NCI-H2171 (cell line): ENCODE measurements around the gene C1QTNF3.
"Not testable (repeated sequence)": the region's sequence is repeated elsewhere in the genome, so short reads cannot be mapped to it uniquely, and the experiment has no call there.

Experiments used
- DNase-seq: peaks from one replicate; lab custom pipeline; 2025; lab: John Stamatoyannopoulos, UW

C1QTNF3 gene

GRCh38 chr5:34051374-34051980, 8.5 kb upstream of the C1QTNF3 start:
- no peak for DNase-seq

DNA sequence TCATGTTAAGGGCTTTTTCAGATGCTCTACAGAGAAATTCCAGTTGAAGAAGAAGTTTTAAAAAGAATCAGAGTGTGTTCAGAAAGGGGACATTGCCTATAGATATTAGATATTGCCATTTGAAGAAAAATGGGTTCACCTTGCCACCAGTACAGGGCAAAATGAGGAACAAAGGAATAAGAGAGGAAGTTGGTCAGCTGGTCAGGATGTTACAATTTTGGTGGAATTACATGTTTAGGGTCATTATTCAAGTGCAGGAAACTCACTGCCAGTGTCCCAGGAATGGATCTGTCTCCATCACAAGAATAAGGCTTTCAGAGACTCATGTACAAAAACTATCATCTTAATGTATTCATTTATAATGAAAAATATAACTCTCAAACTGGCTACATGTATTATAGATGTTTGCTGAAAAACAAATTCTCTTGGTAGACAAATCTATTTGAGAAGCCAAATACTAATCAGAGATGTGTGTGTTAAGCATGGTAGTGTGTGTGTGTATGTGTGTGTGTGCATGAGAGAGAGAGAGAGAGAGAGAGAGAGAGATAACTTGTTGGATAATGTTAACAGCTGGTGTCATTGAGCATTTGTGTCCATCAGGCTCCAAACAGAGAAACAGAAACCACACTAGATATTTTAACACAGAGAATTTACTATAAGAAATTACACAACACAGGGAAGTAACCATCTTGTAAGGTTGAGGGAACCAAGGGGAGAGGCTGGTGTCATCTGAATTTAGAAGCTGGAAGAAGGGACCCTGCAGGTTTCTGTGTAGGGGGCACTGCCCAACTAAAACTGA, 5.0 kb upstream of the C1QTNF3 start:
- no peak for DNase-seq

- no peak for DNase-seq
These were observed 4.1 kb upstream of the C1QTNF3 start for GRCh38 chr5:34047143-34047542.

DNA sequence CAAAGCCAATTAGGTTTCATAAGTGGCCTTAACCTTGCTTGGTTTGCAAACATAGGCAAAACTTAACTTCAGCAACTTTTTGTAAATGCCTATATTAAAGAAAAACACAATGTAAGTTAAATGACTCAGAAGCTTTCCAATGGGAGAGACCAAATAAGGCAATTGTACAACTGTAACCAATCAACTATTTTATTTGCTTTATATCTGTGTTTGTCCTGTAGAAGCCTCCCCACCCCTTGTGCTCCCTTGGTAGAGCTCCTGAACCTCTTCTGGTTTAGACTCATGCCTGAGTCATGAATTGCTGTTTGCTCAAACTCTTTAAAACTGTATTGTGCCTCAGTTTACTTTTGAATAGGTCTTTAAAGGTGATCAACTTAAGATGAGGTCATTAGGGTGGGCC, 3.0 kb upstream of the C1QTNF3 start:
- DNase-seq, result no peak

- no peak for DNase-seq
These were observed 2.0 kb upstream of the C1QTNF3 start for GRCh38 chr5:34045023-34045422.

DNA sequence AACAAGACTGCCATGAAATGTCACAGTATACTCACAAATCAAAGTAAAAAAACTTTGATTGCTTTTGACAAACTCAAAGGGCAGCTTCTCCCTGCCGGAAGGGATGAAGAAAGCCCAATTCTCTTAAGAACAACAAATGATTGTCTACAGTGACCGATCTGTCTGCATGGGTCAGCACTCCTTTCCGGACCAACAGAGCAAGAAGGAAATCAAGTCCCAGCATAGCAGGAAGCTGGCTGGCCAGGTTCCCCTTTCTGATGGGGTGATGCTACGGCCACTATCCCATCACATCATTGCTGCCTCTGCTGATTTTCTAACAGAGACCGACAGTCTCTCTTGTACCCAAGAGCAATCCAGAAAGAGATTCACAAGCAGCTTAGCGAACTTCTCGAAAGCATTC, 692 bp downstream of the C1QTNF3 start:
- no peak for DNase-seq

GRCh38 chr5:34041247-34041972, 1.6 kb downstream of the C1QTNF3 start:
- no peak for DNase-seq

DNA sequence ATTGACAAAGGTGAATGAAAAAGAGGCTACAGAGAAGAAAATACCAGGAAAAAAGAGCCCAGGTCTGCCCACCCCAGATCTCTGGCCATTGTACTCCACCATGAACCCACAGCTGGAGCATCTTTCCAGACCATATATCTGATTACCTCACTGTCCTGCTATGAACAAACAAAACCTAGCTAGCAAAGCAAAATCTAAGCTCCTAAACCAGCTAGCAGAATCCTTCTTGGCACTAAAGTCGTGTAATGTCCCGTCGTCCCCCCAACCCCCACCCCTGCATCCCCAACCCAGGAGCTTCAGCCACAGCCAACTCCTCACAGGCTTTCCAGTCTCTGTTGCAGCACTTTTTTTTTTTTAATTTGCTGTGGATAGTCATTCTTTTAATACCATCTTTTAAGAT, 2.5 kb downstream of the C1QTNF3 start:
- DNase-seq, result no peak

- no peak for DNase-seq
These were observed 3.4 kb downstream of the C1QTNF3 start for GRCh38 chr5:34039398-34040157.

DNA sequence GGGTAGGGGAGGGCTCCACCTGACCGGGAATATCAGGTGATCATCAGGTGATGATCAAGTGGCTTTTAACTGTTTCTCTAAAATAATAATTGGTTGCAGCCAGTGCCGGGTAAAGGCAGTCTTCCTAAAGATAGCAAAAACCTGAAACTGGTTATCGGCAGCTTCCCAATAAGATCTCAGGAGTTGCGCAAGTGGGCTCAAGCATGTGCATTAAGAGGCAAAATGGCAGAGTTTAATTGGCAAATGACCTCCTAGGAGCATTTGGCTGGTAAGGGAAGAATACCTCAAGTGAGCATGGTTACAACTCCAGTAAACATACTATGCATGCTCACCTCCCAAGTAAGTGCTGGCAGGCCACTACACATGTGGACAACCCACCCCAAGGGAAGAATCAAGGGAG, 4.2 kb downstream of the C1QTNF3 start:
- DNase-seq, result no peak

DNA sequence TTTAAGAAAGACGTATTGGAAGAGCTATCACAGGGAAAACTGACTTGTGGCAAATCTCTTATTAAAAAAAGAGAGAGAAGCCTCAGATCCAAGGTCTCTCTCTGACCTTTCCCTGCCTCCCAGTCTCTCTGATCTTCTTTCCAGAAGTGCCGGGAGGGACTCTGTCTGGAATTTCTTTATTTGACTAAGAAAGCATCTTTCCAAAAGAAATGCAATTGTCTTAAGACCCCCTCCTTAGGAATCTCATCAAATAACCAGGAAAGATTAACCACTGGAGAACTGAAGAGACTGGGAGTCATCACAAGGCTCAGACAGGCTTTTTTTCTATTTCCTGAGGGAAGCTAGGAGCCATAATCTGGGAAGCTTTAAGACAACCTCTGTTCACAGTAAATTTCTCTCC, 4.6 kb downstream of the C1QTNF3 start:
- DNase-seq, result no peak

DNA sequence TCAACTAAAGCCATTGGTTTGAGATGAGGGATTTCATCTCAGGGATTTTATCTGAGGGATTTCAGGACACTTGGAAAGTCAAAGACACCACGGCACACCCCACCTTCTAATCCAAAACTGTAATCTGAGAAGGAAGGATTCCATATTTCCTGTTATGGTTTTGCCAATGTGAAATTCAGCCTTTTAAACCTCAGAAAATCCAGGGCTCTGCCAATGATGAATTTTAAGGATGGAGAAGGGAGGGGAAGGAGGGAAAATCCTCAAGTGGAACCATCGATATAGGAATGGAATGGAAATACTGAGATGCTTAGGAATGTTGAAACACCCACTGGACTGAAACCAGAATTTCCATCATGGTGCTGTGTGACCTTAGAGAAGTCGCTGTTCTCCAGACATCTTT, 5.3 kb downstream of the C1QTNF3 start:
- no peak for DNase-seq

DNA sequence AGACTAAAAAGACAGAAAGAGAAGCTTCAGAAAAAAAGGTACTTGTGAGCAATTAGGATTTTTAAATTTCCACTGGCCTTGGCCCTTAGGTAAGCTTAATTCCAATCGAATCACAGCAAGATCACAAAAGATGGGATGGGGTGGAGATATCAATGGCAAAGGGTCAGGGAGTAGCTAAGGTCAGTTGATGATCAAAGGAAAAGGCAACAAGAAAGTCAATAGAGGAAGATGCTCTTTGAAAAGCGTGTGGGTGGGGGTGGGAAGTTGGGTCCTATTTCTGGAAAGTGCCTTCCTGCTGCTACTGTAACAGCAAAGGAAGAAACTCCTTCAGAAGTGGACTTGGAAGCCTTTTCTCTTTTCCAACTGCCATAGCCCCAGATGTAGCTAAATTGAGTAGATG, 7.3 kb downstream of the C1QTNF3 start:
- no peak for DNase-seq

DNA sequence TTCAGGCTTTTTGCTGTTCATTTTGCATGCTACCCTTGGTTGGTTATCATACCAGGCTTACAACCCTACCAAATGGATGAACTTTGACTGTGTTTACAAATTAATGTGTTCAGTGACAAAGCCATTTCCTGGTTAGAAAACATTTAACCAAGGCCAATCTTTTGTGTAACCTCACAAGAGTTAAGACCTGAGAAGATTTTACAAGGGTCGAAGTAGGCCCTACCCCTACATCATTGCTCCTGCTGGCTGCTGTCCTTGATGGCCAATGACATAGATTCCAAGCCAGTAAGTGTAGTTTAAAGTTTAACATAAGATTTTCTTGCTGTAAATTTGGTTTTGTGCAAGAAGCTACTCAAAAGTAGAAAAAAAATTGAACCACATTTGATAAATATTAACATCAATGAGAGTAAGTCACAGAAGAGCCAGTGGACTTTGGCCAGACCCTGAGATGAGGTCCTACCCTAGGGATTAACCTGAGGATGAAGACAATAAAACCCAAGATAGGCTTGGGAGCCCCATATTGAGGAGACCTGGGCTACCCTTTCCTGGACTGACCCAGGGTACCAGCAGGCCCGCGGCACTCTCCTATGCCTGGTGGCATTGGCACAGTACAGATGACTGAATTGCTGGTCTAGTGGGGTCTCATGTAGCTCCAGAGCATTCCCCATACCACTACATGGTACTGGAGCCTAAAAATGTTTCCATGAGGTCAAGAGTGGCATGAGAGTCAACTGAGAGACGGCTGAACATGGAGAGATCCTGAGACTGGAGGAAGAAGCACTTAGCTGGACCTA, 8.3 kb downstream of the C1QTNF3 start:
- DNase-seq, result no peak

GRCh38 chr5:34031966-34032365, 11.0 kb downstream of the C1QTNF3 start:
- no peak for DNase-seq

DNA sequence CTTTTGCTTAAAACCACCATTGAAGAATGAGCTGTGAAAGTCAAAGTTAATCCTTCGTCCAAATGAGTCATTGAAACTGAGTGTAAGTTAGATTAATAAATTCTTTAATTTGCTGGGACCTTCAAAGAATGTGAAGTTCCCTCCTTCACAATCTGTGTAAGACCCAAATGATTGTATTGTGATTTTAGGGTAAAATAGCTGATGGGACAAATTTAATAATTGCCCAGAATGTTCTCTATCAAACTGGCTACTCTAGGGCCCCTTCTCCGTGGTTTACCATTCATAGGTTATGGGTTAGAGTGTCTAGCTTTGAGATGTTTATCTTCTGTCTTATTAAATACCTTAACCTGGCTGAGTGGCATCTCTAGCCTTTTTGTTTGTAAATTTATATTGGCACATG, 11.9 kb downstream of the C1QTNF3 start:
- DNase-seq, result no peak

DNA sequence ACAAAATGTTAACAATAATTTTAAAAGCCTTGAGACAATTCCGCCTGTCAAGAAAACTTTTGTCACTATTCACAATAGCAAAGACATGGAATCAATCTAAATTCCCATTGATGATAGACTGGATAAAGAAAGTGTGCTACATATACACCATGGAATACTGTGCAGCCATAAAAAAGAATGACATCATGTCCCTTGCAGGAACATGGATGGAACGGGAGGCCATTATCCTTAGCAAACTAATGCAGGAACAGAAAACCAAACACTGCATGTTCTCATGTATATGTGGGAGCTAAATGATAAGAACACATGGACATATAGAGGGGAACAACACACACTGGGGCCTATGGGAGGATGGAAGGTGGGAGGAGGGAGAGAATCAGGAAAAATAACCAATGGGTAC, 12.4 kb downstream of the C1QTNF3 start:
- not testable (repeated sequence) for DNase-seq

DNA sequence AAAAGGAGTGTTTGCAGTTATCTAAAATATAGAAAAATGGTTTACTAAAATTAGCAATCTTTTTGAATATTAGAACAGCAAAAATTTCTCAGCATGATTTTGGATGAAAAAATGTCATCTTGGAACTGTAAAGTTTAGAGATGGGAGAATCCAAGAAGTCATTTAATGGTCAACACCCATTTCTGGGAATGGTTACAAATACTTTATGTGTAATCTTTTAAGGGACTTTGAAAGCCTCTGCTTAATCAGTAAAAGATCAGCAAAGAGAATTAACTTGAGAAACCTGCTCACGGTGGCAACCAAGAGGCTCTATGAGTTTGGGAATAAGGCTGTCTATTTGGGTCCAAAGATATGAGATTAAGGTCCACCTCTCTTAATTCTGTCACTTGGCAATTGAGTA, 13.0 kb downstream of the C1QTNF3 start:
- no peak for DNase-seq

- no peak for DNase-seq
These were observed 14.7 kb downstream of the C1QTNF3 start for GRCh38 chr5:34028349-34028748.

DNA sequence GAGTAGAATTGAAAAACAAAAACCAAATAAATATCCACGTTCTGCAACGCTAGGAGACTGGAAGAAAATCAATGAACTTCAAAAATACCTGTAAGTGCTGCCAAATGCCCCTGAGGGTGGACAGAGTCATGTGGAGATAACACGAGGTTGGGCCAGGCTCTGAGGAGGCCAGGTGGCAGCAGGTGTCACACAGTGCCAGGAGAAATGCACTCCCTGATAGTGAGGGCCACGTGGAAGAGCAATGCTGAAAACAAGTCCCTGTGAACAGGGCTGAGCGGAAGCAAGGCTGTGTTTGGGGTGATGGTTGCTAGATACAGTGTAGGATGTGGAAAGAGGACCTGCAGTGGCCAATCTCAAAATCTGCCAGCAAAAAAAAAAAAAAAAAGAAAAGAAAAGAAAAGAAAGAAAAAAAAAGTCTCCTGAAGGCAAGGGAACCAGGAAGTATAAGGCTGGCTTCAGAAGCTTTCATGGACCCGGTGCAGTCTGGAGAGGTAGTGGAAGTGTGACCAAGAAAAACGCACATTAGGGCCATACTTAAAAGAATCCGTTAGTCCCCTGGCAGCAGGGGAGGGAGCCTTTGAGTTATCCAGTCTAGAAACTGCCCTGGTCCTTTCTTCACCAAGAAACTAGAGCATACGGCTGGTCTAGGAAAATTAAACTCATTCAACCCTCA, 16.8 kb downstream of the C1QTNF3 start:
- no peak for DNase-seq

DNA sequence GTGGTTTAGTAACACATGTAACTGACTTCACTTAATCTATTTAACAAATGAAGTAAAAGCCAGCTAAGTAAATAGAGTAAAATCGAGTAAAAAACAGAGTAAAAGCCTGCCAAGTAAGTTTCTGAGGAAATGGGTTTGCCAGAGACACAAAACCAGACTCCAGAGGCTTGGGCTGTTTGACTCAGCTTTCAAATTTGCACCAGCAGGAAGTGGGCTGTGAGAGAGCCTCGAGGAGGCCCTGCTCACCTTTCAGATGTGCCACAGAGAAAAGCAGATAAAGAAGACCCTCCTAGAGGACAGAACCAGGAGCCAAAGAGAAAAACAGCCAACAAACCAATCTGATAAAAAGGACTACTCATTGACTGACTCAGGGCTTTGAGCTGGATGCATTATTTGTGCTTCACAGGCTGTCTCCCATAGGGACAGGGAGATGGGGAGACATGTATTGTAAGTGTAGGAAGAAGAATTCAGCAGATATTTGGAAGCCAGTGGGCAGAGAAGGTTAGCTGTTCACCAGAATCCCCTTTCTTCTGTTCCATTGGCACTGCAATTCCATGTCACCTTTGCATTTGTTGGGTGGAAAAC, 20.8 kb downstream of the C1QTNF3 start:
- DNase-seq, result no peak
